Measurements from ENCODE around the gene KIAA0513. TPM values are rescaled to one million over a fixed set of nuclear protein-coding genes. Genes with fewer than 3 reads are reported as not detected.

The KIAA0513 gene
- total and polyA plus RNA-seq, 2 of the 13 experiments (the other 11 are each of a cell fraction or from before 2014, with no cell fraction given): 1.8 TPM

- Histone ChIP-seq H3K79me2 (ENCODE audit: insufficient read depth, low read length) (peaks cover 4% of the 10 kb centered on the region), H3K27me3 (ENCODE audit: control insufficient read depth in 1 of 2, insufficient read depth in 2 of 2, low read length in 2 of 2) (no peaks in the 10 kb centered on the region; a peak in 3 of 5 replicates), H3K36me3 (replicated peaks in 1 of 2; ENCODE audit: control insufficient read depth in 1 of 2, insufficient read depth in 2 of 2, low read length in 2 of 2) (no peaks in the 10 kb centered on the region), H3K9me3 (ENCODE audit: low read length) (no peaks in the 10 kb centered on the region), H4K20me1 (ENCODE audit: insufficient read depth, low read length) (no peaks in the 10 kb centered on the region), H3K4me2 (ENCODE audit: low read depth, low read length) (no peak overlapping the region), H3K27ac (ENCODE audit: extremely low read length, insufficient read depth, low read length) (no peak overlapping the region), H3K9ac (ENCODE audit: insufficient read depth, low read depth, low read length) (no peak overlapping the region), H2AFZ (ENCODE audit: low read length) (no peak overlapping the region), H3K4me1 (ENCODE audit: insufficient read depth, low read length) (peaks cover 44% of the 10 kb centered on the region), H3K4me3 (replicated peaks in 1 of 3; ENCODE audit: insufficient read depth in 1 of 3, low read depth in 2 of 3, low read length in 3 of 3) (no peak overlapping the region)
- ATAC-seq (no peak), FAIRE-seq (no peak), DNase-seq (ENCODE audit: low spot score) (no peak)
- intact Hi-C loops (cut with micrococcal nuclease; ENCODE audit: unreplicated experiment): no loop called here
- in situ Hi-C loops (cut with HindIII; ENCODE audit: extremely low pct_ligation_motif_present, low pct_unique_long_range_greater_than_20kb): no loop called here
- ChIA-PET CTCF (ENCODE audit: low intra/inter-chr PET ratio, low total read pairs) (no interaction called here), POLR2A (interaction anchor here (1.0 kb wide), 1 partner anchor 21 kb away, joined by 3 read pairs; no protein-coding TSS in a partner anchor)
- TF ChIP-seq ZUFSP (CRISPR knock-in tag; IDR thresholded peaks at IDR 0.05; ENCODE audit: borderline replicate concordance): no peak
- TF ChIP-seq USF2 (IDR thresholded peaks at IDR 0.05; ENCODE audit: low read depth, low read length): no peak
- TF ChIP-seq USF2 (CRISPR knock-in tag; IDR thresholded peaks at IDR 0.05; ENCODE audit: borderline replicate concordance): 0 out of 2 replicates have a peak, but pooled peaks have one; percentile 9
- TF ChIP-seq CREB1 (IDR thresholded peaks at IDR 0.05): peak; percentile 58
- TF ChIP-seq CREB1 (CRISPR knock-in tag; IDR thresholded peaks at IDR 0.05): no peak
- BruUV-seq (replicated peaks): no TSS peak
- WGBS (ENCODE audit: low lambda C conversion rate): 64% methylated on average over 5 of the region's 5 CpGs
Measured at GRCh38 chr16:85015481-85016187, 12.0 kb upstream of the KIAA0513 start.

Data from HepG2 (cell line).